Glutamatergic neuron (in vitro differentiated cells): ENCODE results near the gene PLXDC1. TPM values are rescaled to one million over a fixed set of nuclear protein-coding genes. Genes with fewer than 3 reads are reported as not detected.

Source experiments
- DNase-seq: peaks from one replicate; pipeline ENCODE4 v3.0.0; 2022
- H3K27ac Mint-ChIP-seq: one replicate; pipeline ENCODE4 v1.8.0; 2020; ENCODE audit warnings: mild to moderate bottlenecking, mixed read lengths, inconsistent platforms; ENCODE audit not compliant: unreplicated experiment
- H3K27me3 Mint-ChIP-seq: one replicate; pipeline ENCODE4 v1.8.0; 2020; ENCODE audit warnings: mild to moderate bottlenecking, moderate library complexity, mixed read lengths, inconsistent platforms; ENCODE audit not compliant: unreplicated experiment
- H3K36me3 Mint-ChIP-seq: one replicate; pipeline ENCODE4 v1.8.0; 2020; ENCODE audit warnings: mild to moderate bottlenecking, mixed read lengths, inconsistent platforms; ENCODE audit not compliant: unreplicated experiment
- H3K4me1 Mint-ChIP-seq: one replicate; pipeline ENCODE4 v1.8.0; 2020; ENCODE audit warnings: mild to moderate bottlenecking, low read depth, mixed read lengths, inconsistent platforms; ENCODE audit not compliant: unreplicated experiment
- H3K4me3 Mint-ChIP-seq: one replicate; pipeline ENCODE4 v1.8.0; 2020; ENCODE audit warnings: mild to moderate bottlenecking, mixed read lengths, inconsistent platforms; ENCODE audit not compliant: unreplicated experiment
- H3K9me3 Mint-ChIP-seq: one replicate; pipeline ENCODE4 v1.8.0; 2020; ENCODE audit warnings: mild to moderate bottlenecking, moderate library complexity, mixed read lengths, inconsistent platforms; ENCODE audit not compliant: unreplicated experiment
- CTCF ChIP-seq: fragments of 200-600 bp; sonication (generic); IDR thresholded peaks from one replicate; pipeline ENCODE4 v1.5.0; 2021; ENCODE audit not compliant: partially characterized antibody, unreplicated experiment
- total RNA-seq: library from RNA; stranded (reverse); fragmentation: NEBNext Ultra II Directional; extraction: Animal tissue kit (Norgen Biotek cat#: 25700); gene quantifications from one replicate; pipeline ENCODE4 v1.2.1, GENCODE V29; 2021; ENCODE audit not compliant: unreplicated experiment

PLXDC1 gene
- total RNA-seq, 1 donor from 2014 or later: not detected

GRCh38 chr17:39118674-39119419 lies 32.6 kb downstream of the PLXDC1 start:
- H3K27me3 Mint-ChIP-seq: no peaks in the 10 kb centered on the region

GRCh38 chr17:39116224-39116623 lies 35.2 kb downstream of the PLXDC1 start:
- Mint-ChIP-seq H3K4me3 (no peak overlapping the region), H3K4me1 (no peaks in the 10 kb centered on the region), H3K9me3 (peaks cover 3% of the 10 kb centered on the region), H3K27ac (no peak overlapping the region), H3K36me3 (no peaks in the 10 kb centered on the region), H3K27me3 (no peaks in the 10 kb centered on the region)
- DNase-seq: no peak
- TF ChIP-seq CTCF: no peak

More at GRCh38 chr17:39118674-39119419, 32.6 kb downstream of the PLXDC1 start:
- DNase-seq: no peak
- no peak for TF ChIP-seq CTCF
- peaks cover 5% of the 10 kb centered on the region for H3K9me3 Mint-ChIP-seq
- H3K4me3 Mint-ChIP-seq: no peak overlapping the region
- no peaks in the 10 kb centered on the region for H3K36me3 Mint-ChIP-seq
- no peaks in the 10 kb centered on the region for H3K4me1 Mint-ChIP-seq
- H3K27ac Mint-ChIP-seq: no peak overlapping the region

GRCh38 chr17:39115135-39115534 lies 36.3 kb downstream of the PLXDC1 start:
- Mint-ChIP-seq H3K36me3 (no peaks in the 10 kb centered on the region), H3K9me3 (peaks cover 3% of the 10 kb centered on the region), H3K27me3 (peaks cover 1% of the 10 kb centered on the region), H3K4me3 (no peak overlapping the region), H3K4me1 (no peaks in the 10 kb centered on the region), H3K27ac (no peak overlapping the region)
- no peak for TF ChIP-seq CTCF
- DNase-seq: no peak

GRCh38 chr17:39114723-39115122 lies 36.7 kb downstream of the PLXDC1 start:
- H3K27ac Mint-ChIP-seq: no peak overlapping the region
- no peak overlapping the region for H3K4me3 Mint-ChIP-seq
- peaks cover 3% of the 10 kb centered on the region for H3K9me3 Mint-ChIP-seq
- no peaks in the 10 kb centered on the region for H3K36me3 Mint-ChIP-seq
- peaks cover 2% of the 10 kb centered on the region for H3K27me3 Mint-ChIP-seq
- no peaks in the 10 kb centered on the region for H3K4me1 Mint-ChIP-seq
- no peak for TF ChIP-seq CTCF
- no peak for DNase-seq

- no peak for DNase-seq
- Mint-ChIP-seq H3K36me3 (no peaks in the 10 kb centered on the region), H3K27me3 (peaks cover 2% of the 10 kb centered on the region), H3K27ac (no peak overlapping the region), H3K4me1 (no peaks in the 10 kb centered on the region), H3K4me3 (no peak overlapping the region), H3K9me3 (peaks cover 3% of the 10 kb centered on the region)
- no peak for TF ChIP-seq CTCF
Observed at GRCh38 chr17:39113871-39114270, 37.6 kb downstream of the PLXDC1 start.
